Measurements from ENCODE around the gene RSPO1. TPM values are rescaled to one million over a fixed set of nuclear protein-coding genes. Genes with fewer than 3 reads are reported as not detected.

Gene RSPO1
- total RNA-seq, 1 experiment from 2014 or later = 0.18 TPM

GRCh38 chr1:37657620-37658412, 23.1 kb upstream of the RSPO1 start:
- ATAC-seq (no peak), DNase-seq (ENCODE audit: low read depth, low spot score) (no peak)
- no peaks in the 10 kb centered on the region for H3K9me3 ChIP-seq (ENCODE audit: control insufficient read depth, insufficient read depth, low read depth, low read length)
- in situ Hi-C loops (cut with HindIII; ENCODE audit: low pct_unique_long_range_greater_than_20kb, low sequenced_read_pairs) = no loop called here
- intact Hi-C loops (cut with micrococcal nuclease; ENCODE audit: unreplicated experiment) = no loop called here
- H3K27me3 ChIP-seq (ENCODE audit: control insufficient read depth, insufficient read depth, low read length) = no peaks in the 10 kb centered on the region
- ChIA-PET POLR2A (no interaction called here), CTCF (no interaction called here)
- no peak overlapping the region for H3K4me3 ChIP-seq (ENCODE audit: low read depth in 2 of 2, low read length in 2 of 2)
- no peak overlapping the region for H3K27ac ChIP-seq (ENCODE audit: low read length)
- peaks cover 2% of the 10 kb centered on the region; the same call in 1 of the 2 replicates for H3K4me1 ChIP-seq (ENCODE audit: control insufficient read depth, insufficient read depth, low read length)
- TF ChIP-seq TCF7L2 (IDR thresholded peaks at IDR 0.05; ENCODE audit: low read depth, low read length) = no peak
- no peak for TF ChIP-seq REST (IDR thresholded peaks at IDR 0.05; ENCODE audit: insufficient read depth in 1 of 2, low read depth in 2 of 2, low read length in 1 of 2)
- TF ChIP-seq SIN3A (IDR thresholded peaks at IDR 0.05; ENCODE audit: borderline replicate concordance, insufficient read depth, low read depth, low read length) = no peak
- BruUV-seq (replicated peaks) = no TSS peak
- H3K36me3 ChIP-seq (ENCODE audit: control insufficient read depth, insufficient read depth, low read length) = no peaks in the 10 kb centered on the region

- intact Hi-C loops (cut with micrococcal nuclease; ENCODE audit: unreplicated experiment) (no loop called here), in situ Hi-C loops (cut with HindIII; ENCODE audit: low pct_unique_long_range_greater_than_20kb, low sequenced_read_pairs) (no loop called here)
- no peak for DNase-seq (ENCODE audit: low read depth, low spot score)
- no peak overlapping the region for H3K4me3 ChIP-seq (ENCODE audit: low read depth in 2 of 2, low read length in 2 of 2)
- no peak for ATAC-seq
- TF ChIP-seq CTCF (IDR thresholded peaks at IDR 0.05) = no peak
- no peak for TF ChIP-seq TCF7L2 (IDR thresholded peaks at IDR 0.05; ENCODE audit: low read depth, low read length)
- no peak for TF ChIP-seq REST (IDR thresholded peaks at IDR 0.05; ENCODE audit: insufficient read depth in 1 of 2, low read depth in 2 of 2, low read length in 1 of 2)
- no peak for TF ChIP-seq POLR2AphosphoS5 (IDR thresholded peaks at IDR 0.05; ENCODE audit: low read depth, low read length)
- no peak for TF ChIP-seq SIN3A (IDR thresholded peaks at IDR 0.05; ENCODE audit: borderline replicate concordance, insufficient read depth, low read depth, low read length)
- ChIA-PET CTCF (no interaction called here), POLR2A (no interaction called here)
- no peaks in the 10 kb centered on the region for H3K36me3 ChIP-seq (ENCODE audit: control insufficient read depth, insufficient read depth, low read length)
- H3K27me3 ChIP-seq (ENCODE audit: control insufficient read depth, insufficient read depth, low read length) = no peaks in the 10 kb centered on the region
- H3K9me3 ChIP-seq (ENCODE audit: control insufficient read depth, insufficient read depth, low read depth, low read length) = no peaks in the 10 kb centered on the region
- BruUV-seq (replicated peaks) = no TSS peak
- H3K27ac ChIP-seq (ENCODE audit: low read length) = no peak overlapping the region
- H3K4me1 ChIP-seq (ENCODE audit: control insufficient read depth, insufficient read depth, low read length) = no peaks in the 10 kb centered on the region
Observed at GRCh38 chr1:37656881-37657280, 22.2 kb upstream of the RSPO1 start.

Data from Panc1 (cell line).